Neural cell (in vitro differentiated cells): ENCODE data around the gene LRRC55.

Experiments used
- CTCF ChIP-seq: fragments of 450-650 bp; IDR thresholded peaks from 2 replicates; pipeline ENCODE4 v1.5.1; 2014; ENCODE audit warnings: antibody characterized with exemption, mild to moderate bottlenecking, moderate library complexity; ENCODE audit not compliant: poor library complexity, severe bottlenecking
- EP300 ChIP-seq: fragments of 450-650 bp; conservative IDR thresholded peaks from 2 replicates; pipeline ENCODE4 v1.6.1; 2014; ENCODE audit warnings: antibody characterized with exemption, mild to moderate bottlenecking, moderate library complexity; ENCODE audit not compliant: poor library complexity, severe bottlenecking
- EZH2 ChIP-seq: fragments of 200-600, 300-800 bp; shearing (Covaris generic), sonication (generic); IDR thresholded peaks from 2 replicates; pipeline ENCODE4 v1.6.1; 2014; ENCODE audit warnings: antibody characterized with exemption, low read length, borderline replicate concordance, mild to moderate bottlenecking; ENCODE audit not compliant: insufficient read depth, poor library complexity, severe bottlenecking
- POLR2AphosphoS5 ChIP-seq: IDR thresholded peaks from 2 replicates; pipeline ENCODE4 v1.6.1; 2012

GRCh38 chr11:57164317-57164716 lies 17.4 kb upstream of the LRRC55 start:
- TF ChIP-seq CTCF (no peak), POLR2AphosphoS5 (no peak), EP300 (no peak), EZH2 (no peak)
